Stimulated activated naive CD8-positive, alpha-beta T cell treated with anti-CD3 and anti-CD28 coated beads, Interleukin-15, Interleukin-2, amounts not matched to agents 100 U/mL and 50 U/mL, for 24 hours (primary cell): ENCODE measurements around the gene UGT8.
A peak's percentile ranks its signal among the peaks of the same experiment; 100 is the strongest.
"Not testable (repeated sequence)": the region's sequence is repeated elsewhere in the genome, so short reads cannot be mapped to it uniquely, and the experiment has no call there.

Source experiments
- ATAC-seq: fragments of 150-1000 bp; cut with Tn5 transposase; one replicate; pipeline ENCODE4 v1.10.0; 2021
- DNase-seq: peaks from one replicate; pipeline ENCODE4 v3.0.0; 2021

The UGT8 gene, protein sequence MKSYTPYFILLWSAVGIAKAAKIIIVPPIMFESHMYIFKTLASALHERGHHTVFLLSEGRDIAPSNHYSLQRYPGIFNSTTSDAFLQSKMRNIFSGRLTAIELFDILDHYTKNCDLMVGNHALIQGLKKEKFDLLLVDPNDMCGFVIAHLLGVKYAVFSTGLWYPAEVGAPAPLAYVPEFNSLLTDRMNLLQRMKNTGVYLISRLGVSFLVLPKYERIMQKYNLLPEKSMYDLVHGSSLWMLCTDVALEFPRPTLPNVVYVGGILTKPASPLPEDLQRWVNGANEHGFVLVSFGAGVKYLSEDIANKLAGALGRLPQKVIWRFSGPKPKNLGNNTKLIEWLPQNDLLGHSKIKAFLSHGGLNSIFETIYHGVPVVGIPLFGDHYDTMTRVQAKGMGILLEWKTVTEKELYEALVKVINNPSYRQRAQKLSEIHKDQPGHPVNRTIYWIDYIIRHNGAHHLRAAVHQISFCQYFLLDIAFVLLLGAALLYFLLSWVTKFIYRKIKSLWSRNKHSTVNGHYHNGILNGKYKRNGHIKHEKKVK

DNA sequence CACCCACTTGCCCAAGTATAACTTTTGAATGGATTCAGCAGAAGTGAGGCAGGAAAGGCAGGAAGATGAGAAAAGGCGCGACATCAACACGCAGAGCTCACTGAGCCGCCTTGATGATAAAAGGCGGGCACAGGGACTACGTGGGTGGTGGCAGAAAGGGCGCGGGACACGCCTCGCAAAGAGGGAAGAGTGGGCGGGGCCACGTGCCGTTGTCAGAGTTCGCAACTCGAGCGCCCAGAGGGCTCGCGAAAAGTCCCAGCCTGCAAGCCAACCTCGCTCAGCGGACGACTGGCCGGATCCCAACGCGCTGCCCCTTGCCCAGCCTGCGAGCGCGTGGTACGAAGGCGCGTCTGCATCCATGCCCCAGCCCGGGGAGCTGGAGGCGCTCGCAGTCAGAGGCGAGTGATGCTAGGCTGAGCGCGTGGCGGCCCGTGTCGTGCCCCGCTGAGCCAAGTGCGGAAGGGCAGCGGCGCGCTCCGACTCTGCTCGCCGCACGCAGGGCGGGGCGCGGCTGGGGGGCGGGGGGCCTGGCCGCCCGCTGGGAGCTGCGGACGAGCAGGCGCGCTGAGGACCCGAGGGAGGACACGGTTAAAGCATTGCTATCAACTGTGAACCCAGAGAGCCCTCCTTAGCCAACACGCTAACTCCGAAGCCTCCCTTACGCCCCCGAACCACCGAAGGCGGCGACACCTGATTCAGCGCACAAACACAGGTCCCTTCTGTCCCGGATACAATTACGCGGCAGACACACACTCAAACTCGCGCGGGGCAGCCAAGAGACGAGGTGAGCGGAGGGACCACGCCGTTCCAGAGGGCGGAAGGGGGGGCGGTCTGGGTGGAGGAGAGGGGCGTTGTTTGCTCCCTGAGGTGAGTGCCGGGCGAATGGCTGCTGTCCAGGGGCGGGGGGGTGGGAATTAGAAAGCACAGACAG lies at the start of gene UGT8:
Gene UGT8, plus strand, starts transcription at position 617 of the 931 bp plus-strand sequence. CDS start 24,074 bp downstream, outside the sequence.
- DNase-seq, result peak; percentile 53

DNA sequence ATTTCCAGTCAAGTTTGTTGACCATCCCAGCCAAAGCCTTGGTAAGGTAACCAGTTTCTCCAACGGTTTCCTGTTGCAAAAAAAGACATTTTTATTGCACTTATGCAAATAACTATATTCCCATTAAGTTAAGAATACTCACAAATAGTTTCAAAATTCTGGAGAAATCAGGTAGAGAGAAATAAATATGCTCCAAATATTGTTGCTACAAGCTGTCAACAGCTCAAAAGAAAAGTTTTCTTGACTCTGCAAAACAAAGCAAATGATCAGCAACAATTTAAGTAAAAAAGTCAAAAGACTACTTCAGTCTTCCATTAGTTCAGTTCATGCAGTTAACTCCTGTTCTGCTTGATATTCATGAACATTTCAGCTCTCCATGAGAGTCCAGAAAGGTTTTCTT lies 49.0 kb upstream of the UGT8 start:
- DNase-seq (no peak), ATAC-seq (no peak)

More for the DNA sequence above, at the start of gene UGT8:
- ATAC-seq, result peak; percentile 56

DNA sequence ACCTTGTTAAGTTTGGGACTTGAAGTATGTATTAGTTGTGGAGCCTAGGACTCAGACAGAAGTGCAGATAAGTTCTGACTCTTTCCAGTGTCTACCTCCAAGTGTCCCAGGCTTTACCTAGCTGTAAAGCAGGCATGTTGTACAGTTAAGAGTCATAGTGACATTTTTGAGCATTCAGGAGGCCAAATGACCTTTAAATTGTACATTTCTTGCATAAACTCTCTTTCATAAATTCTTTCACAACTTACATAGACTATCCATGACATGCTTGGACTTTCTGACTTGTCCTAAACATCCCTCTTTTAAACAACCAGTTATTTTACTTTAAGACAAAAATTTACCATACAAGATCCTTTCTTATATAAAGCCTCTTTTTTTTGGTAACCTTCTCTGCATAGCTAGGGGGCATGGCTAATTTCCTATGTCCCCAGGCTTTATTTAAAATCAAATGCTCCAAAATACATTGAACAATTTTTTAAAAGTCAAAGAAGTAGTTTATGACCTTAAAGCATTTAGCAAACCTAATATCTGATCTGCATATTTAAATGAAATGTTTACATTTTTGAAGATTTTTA lies 40.1 kb upstream of the UGT8 start:
- DNase-seq (no peak), ATAC-seq (no peak)

DNA sequence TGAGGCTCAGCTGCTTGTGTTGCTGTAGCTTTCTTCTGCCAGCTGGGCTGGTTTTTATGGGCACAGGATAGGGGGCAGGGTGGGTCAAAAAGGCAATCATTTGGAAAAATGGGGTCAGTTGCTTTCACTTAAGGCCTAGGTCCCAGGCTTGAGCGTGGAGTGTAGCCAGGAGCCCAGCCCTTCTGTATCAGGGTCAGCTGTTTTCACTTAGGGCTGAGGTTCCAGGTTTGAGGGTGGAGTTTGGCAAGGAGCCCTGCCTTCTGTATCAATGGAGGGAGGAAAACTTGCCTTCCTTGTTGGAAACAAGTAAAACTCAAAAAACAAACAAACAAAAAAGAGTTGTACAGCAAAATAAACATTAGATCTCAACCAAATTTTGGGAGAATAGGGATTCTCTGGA lies 37.0 kb upstream of the UGT8 start:
- DNase-seq (no peak), ATAC-seq (no peak)

DNA sequence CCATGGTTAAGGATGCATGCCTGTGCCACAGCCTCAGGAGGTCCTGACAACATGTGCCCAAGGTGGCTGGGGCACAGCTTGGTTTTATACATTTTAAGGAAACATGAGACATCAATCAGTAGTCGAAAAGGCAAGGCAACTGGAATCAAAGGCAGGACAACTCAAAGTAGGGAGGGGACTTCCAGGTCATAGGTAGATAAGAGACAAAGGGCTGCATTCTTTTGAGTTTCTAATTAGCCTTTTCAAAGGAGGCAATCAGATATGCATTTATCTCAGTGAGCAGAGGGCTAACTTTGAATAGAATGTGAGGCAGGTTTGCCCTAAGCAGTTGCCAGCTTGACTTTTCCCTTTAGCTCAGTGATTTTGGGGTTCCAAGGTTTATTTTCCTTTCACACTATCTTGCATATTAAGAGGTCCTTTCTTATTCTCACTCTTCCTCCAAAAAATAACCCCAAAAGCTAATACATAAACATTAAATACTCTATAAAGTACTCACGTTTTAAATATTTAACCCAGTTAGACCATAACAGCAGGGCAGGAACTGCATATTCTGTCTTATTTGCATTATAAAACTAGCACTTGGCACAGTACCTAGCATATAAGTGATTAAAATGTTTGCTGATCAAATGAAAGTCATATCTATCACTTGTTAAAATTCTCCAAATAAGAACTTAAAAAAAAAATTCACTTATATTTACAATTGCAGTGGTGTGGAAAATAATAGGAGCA lies 36.3 kb upstream of the UGT8 start:
- no peak for ATAC-seq
- DNase-seq, result no peak

DNA sequence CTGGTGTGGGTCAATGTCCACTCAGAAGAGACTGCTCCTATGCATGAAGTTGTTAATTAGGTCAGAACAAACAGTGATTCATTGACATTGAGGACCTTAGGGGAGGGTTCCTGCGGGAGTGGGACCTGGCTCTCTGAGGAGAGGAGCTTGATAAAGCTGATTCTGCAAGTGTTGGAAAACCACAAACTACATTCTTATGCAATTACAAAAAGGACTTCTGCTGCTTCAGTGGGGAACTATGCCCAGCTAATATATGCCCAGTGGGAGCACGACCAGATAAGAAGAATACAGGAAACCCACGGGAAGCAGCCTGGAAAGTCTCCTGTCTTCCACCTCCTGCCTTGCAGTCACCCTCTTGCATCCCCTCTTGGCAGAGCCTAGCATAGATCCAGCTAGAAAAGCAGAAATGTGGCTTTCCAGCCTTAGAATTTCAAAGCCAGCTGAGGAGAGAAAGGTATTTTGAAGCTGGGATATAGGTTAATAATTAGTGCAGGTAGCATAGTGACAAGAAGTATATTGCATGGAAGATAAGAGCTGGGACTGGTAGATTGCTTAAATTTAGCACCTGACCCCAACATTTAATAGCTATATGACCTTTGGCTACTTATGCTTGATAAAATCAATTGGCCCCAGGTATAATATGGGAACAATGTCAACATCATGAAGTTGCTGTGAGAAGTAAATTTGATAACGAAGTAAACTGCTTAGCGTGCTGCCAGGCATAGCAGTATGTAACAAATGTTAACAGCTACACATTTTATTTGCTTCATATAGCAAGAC lies 34.9 kb upstream of the UGT8 start:
- DNase-seq (no peak), ATAC-seq (no peak)

DNA sequence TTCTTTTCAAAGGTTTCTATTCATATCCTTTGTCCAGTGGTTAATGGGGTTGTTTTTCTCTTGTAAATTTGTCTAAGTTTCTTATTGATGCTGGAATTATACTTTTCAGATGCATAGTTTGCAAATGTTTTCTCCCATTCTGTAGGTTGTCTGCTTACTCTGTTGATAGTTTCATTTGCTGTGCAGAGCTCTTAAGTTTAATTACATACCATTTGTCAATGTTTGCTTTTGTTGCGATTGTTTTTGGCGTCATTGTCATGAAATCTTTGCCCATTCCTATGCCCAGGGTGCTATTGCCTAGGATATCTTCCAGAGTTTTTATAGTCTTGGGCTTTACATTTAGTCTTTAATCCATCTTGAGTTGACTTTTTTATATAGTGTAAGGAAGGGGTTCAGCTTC lies 21.2 kb upstream of the UGT8 start:
- DNase-seq (no peak), ATAC-seq (no peak)

DNA sequence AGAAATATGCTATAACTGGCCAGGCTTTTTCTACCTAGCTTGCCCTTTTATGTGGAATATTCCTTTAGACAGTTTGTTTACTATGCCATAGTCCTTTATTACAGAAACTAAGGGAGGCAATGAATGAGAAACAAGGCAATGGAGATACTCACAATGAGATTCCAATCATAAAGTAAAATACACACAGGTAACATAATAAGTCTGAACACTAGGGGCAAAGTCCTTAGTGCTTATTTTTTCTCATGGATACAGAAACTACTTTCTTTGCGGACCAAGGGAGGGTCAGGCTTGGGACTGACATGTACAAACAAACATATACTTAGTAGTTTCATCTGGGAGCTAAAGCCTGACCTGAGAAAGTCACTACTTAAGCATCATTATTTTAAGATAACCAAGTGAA lies 16.0 kb upstream of the UGT8 start:
- ATAC-seq (no peak), DNase-seq (no peak)

DNA sequence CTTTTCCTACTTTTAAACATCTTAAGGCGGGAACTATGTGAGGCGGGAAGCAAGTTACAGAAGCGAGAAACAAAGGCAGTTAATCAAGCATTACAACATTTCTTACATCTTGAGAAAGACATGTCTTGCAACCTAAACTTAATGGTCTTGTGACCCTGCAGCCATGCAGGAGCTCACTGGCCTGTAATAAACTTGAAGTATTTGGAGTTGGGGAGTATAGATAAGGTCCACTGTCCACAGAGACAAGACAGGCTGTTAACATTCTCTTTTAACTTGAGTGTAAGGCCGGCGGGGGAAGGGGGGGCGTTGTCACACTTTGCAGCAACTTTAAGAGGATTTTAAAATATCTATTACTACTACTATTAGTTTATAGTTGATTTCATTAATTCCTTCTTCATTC lies 10.3 kb upstream of the UGT8 start:
- DNase-seq (no peak), ATAC-seq (no peak)

DNA sequence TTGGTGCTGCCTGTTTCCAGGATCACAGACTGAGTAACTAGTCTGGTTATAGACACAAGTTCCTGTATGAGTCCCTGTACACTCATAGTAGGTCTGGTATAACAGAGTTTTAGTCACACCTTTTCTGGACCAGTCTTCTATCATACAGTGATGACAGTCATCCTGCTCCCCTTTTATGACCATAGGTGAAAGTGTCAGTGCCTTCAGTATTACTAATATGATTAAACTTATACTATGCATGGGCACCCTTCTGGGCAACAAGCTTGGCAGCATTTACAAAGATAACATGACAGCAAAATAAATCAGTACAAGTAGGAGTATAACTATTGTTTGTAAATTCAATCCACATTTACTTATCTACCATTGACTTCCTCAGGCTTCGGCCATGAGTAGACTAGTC lies 8.2 kb upstream of the UGT8 start:
- ATAC-seq, DNase-seq: not testable (repeated sequence)

DNA sequence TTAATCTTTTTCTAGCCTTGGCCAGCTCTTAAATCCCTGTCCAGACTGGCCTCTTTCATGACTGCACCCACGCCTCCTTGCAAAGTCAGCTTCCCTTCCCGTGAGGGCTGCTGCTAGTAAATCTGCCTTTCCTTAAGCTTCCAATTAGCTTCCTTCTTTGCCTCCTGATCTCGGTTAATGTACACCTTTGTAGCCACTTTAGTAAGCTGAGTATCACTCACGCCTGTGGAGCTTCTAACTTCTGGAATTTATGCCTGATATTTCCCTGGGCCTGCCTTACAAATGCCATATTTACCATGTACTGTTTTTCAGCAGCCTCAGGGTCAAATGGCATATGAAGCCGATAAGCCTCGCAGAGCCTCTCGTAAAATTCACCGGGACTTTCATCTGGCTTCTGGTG lies 5.1 kb upstream of the UGT8 start:
- no peak for ATAC-seq
- no peak for DNase-seq

DNA sequence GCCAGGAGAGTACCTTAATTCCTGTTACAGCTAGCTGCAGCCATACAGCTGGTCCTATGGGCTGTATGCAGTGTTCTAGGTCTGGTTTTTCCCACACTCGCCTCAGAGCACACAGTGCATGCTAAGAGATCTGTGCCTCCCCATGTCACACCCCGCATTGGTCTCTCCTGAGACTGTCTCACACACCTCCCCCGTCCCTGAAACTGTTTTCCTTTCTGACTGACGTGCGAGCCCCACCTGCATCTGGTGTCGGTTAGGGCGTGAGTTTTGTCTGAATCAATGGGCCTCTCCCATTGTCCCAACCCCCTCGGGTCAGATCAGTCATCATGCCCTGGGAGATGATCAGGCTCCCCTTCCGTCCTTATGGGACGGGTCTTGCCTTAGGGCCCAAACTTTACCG lies 3.4 kb upstream of the UGT8 start:
- DNase-seq (no peak), ATAC-seq (no peak)

DNA sequence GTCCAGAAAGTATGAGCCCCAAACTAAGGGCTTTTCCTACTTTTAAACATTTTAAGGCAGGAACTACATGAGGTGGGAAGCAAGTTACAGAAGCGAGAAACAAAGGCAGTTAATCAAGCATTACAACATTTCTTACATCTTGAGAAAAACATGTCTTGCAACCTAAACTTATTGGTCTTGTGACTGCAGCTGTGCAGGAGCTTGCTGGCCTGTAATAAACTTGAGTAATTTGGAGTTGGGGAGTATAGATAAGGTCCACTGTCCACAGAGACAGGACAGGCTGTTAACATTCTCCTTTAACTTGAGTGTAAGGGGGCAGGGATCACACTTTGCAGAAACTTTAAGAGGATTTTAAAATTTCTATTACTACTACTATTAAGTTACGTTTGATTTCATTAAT lies 2.7 kb upstream of the UGT8 start:
- no peak for DNase-seq
- ATAC-seq, result no peak

DNA sequence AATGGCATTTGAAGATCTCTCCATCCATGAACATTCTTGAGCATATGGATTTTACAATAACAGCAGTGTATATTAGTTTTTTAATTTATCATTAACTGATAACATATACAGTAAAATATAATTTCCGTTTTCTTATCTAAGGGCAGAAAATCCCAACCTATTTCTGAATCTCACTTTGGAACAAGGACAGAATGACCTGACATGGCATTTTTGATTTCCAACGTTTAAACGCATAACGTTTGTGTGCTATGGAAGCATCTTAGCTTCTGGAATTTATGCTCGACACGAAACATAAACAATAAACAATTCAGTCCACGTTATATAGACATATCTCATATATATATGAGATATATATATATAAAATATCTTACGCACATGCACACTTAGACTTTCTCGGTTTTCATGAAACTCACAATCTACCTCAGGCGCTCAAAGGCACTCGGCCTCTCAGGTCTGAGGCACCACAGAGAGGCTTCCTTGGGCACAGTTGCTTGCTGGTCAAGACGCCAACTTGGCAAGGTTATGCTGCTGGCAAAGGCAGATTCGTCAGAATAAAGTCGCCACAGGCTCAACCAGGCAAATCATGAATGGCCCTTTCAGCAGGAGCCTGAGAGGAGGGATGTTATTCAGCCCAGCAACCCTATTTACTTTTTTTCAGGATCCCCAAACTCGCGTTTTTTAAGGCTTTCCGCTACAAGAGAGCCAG lies 1.0 kb upstream of the UGT8 start:
- no peak for DNase-seq
- ATAC-seq, result no peak

DNA sequence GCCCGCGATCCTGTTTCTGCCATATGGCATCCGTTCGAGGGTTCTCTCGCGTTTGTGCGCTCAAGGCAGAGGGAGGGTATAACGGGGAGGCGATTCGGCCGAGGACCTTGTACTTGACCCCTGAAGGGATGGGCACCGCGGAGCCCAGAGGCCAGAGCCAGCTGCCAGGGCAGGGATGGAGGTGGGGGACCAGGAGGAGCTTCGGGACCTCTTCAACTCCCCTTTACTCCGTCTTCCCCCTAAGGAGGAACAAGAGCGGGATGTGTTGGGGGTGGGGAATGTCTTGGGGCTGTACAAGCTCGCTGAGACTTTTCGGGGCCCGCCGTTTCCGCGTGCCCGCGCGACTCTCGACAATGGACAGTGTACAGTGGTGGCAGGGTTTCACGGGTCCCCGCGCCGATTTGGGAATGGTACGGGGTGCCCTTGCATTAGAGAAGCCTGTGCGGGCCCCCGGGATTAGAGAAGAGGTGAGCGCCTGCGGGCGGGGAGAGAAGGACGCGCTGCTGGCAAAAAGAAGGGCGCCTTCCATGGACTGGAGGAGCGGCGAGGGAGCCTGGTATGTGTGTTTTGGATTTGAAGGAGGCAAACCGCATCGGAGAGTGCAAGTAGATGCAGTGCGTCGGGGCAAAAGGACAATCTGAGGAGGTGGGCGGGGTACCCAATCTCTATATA lies 760 bp downstream of the UGT8 start:
- no peak for ATAC-seq
- no peak for DNase-seq

DNA sequence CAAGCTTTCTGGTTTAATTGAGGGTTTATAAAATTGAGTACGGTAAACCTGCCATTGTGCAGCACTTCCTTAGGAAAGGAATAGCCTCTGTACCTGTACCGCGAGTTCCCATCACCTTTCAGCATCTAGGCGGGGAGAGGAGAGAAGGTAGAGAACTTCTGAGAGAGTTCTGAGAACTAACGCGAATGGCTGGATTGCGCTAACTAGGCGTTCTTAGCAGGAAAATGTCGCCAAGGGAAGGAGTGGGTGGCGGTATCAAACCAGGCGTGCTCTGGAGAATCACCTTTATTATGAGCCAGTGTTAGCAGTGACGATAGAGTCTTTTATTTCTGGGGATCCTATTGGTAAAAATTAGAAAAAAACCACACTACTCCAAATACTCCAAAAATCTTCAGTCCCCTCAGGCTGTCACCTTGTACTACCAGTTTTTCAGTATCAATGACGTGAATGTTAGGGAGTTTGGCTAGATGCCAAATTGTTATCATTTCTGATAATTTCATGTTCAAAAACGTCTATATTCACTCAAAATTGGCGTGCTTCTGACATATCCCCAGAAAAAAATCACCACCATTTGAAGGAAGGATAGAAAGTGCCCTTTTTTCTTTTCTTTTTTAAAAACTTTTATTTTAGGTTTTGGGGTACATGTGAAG lies 1.4 kb downstream of the UGT8 start:
- ATAC-seq (no peak), DNase-seq (no peak)

DNA sequence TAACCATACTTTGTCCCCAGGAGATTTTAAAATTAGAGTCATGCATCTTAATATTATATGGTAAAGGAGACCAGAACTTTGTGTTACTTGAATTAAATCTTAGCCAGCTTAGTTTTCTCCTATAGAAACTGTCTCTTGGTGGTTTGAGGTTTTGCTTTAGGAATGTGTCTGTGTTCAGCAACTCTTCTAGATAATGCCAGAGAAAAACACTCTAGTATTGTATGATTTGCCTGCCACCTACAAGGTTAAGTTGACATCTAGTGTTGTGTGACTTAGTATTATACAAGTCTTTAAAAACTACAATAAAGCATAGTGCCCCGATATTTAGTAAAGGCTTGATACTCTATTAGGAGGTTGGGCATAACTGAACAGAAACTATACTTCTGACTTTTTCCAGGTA lies 2.1 kb downstream of the UGT8 start:
- ATAC-seq, result no peak
- DNase-seq, result no peak

DNA sequence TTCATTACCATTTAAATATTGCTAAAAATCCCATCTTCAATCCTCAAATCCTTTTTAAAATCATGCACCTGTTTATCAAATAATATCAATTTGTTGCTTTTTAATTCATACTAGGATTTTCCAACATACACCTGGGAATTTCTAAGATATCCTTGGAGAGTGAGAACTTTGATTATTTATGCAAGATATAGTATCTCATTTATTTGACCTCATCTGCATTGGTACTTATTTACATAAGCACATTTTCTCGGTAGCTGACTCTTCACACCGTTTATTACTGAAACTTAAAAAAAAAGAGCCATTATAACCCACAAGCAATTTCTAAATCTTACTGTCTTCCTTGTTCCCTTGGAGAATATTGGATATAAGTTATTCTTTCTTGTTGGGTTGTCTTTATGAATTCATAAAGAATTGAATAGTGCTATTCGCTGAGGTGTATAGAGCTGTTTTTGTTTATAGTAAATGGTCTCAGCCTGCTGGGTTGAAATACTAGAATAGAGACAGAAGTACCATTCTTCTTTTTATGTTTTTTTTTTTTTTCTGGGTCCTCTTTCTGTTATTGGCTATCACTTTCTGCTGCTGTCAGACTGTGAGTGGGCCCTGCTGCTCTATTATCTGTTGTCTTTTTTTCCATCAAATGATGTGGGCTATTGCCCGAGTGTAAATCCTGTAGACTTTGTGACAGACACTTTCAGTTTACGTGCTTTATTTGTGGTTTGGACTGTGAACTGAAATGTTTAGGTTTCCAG lies 2.9 kb downstream of the UGT8 start:
- DNase-seq, result no peak
- no peak for ATAC-seq

DNA sequence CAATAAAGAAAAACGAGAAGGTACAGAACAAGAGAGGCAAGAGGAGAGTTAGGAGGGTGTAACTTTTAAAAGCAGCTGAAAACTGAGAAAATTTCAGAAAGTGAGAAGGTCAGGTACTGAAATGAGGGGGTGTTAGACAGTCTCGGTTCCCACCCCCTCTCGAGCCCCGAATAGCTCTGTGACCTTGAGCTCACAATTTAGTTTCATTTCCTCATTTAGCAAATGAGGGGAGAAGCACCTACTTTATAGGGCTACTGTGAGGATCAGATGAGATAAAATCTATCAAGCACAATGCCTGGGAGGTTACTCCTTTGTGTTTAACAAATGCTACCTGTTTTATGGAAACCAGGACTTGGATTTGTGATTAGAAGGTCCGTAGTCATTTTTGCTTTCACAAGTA lies 4.9 kb downstream of the UGT8 start:
- DNase-seq, result no peak
- ATAC-seq, result no peak
